Ascending aorta (tissue), 2 donors: ENCODE results near the gene ZNF835. TPM values are rescaled to one million over a fixed set of nuclear protein-coding genes. Genes with fewer than 3 reads are reported as not detected.
"Not testable (repeated sequence)": the region's sequence is repeated elsewhere in the genome, so short reads cannot be mapped to it uniquely, and the experiment has no call there.

Experiments used
- DNase-seq, 2 donors: peaks; one replicate each; pipeline ENCODE4 v3.0.0-alpha.2; 2019; ENCODE audit warnings: low spot score in 2 of 2
- H3K27ac ChIP-seq, 2 donors: fragments of 200-600 bp; sonication (generic); one replicate each; pipeline ENCODE4 v1.5.1; 2016 to 2017; ENCODE audit warnings: mild to moderate bottlenecking in 1 of 2
- H3K27me3 ChIP-seq: fragments of 200-600 bp; sonication (generic); one replicate; pipeline ENCODE4 v1.5.1; 2017
- H3K36me3 ChIP-seq, 2 donors: fragments of 200-600 bp; sonication (generic); one replicate each; pipeline ENCODE4 v1.5.1; 2016
- H3K4me1 ChIP-seq, 2 donors: fragments of 200-600 bp; sonication (generic); one replicate each; pipeline ENCODE4 v1.5.1; 2016 to 2017; ENCODE audit warnings: mild to moderate bottlenecking in 1 of 2
- H3K4me3 ChIP-seq, 2 donors: fragments of 200-600 bp; sonication (generic); one replicate each; pipeline ENCODE4 v1.5.1; 2016 to 2017; ENCODE audit warnings: mild to moderate bottlenecking in 1 of 2
- H3K9me3 ChIP-seq, 2 donors: fragments of 200-600 bp; sonication (generic); one replicate each; pipeline ENCODE4 v1.5.1; 2016
- intact Hi-C: fragments of 100-400 bp; cut with DNase I; formaldehyde crosslinking; loops from one replicate; pipeline ENCODE4 v1.15.1; 2023
- total RNA-seq: library from RNA; depleted of rRNA; stranded (reverse); fragments of >200 nt; gene quantifications from one replicate; pipeline ENCODE4 v1.1.0, GENCODE V29; 2016
- TF ChIP-seq, protein P1 (sequence below), 3 experiments: fragments of 200-600 bp in 2 of 3; fragments of 450-650 bp in 1 of 3; sonication (generic) in 2 of 3; IDR thresholded peaks; one replicate each; pipeline ENCODE4 v1.5.1; 2016 to 2019; ENCODE audit warnings: antibody characterized with exemption in 3 of 3, mild to moderate bottlenecking in 1 of 3, moderate library complexity in 1 of 3

The ZNF835 gene
- total RNA-seq, 1 donor from 2014 or later, result 4.0 TPM

DNA sequence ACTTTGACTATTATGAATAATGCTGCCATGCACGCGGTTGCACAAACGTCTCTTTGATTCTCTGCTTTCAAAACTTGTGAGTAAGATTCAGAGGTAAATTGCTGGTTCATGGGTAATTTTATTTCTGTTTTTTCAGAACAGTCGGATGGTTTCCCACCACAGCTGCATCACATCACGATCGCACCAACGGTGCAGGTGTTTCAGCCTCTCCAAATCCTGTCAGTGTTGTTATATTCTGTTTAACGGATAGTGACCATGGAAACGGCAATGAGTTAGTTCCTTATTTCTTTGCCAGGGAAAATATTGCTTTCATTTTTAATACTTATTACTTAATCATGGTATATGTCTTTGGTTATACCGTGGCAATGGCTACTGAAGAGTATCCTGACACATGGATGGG, 19.1 kb upstream of the ZNF835 start:
- TF ChIP-seq, protein P1, sequence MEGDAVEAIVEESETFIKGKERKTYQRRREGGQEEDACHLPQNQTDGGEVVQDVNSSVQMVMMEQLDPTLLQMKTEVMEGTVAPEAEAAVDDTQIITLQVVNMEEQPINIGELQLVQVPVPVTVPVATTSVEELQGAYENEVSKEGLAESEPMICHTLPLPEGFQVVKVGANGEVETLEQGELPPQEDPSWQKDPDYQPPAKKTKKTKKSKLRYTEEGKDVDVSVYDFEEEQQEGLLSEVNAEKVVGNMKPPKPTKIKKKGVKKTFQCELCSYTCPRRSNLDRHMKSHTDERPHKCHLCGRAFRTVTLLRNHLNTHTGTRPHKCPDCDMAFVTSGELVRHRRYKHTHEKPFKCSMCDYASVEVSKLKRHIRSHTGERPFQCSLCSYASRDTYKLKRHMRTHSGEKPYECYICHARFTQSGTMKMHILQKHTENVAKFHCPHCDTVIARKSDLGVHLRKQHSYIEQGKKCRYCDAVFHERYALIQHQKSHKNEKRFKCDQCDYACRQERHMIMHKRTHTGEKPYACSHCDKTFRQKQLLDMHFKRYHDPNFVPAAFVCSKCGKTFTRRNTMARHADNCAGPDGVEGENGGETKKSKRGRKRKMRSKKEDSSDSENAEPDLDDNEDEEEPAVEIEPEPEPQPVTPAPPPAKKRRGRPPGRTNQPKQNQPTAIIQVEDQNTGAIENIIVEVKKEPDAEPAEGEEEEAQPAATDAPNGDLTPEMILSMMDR (IDR thresholded peaks at IDR 0.05), result no peak
- H3K4me3 ChIP-seq, result no peak overlapping the region
- no peak for DNase-seq
- no peak overlapping the region for H3K27ac ChIP-seq
- no peaks in the 10 kb centered on the region for H3K27me3 ChIP-seq
- no peaks in the 10 kb centered on the region for H3K4me1 ChIP-seq
- no peaks in the 10 kb centered on the region for H3K9me3 ChIP-seq
- no peaks in the 10 kb centered on the region for H3K36me3 ChIP-seq
- intact Hi-C loops, result no loop called here

DNA sequence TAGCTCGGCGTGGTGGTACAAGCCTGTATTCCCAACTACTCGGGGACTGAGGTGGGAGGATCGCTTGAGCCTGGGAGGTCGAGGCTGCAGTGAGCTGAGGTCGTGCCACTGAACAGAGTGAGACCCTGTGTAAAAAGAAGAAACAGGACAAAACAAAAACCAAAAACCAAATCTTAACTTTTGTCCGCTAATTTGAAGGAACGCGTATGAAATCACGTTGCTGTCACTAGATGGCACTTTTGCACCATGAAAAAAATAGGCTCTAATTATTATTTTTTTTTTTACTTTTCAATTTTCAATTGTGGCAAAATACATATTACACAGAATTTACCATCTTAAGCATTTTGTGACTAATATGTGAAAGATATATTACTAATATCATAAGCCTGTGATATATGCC, 17.6 kb upstream of the ZNF835 start:
- Histone ChIP-seq H3K36me3 (no peaks in the 10 kb centered on the region), H3K4me1 (no peaks in the 10 kb centered on the region), H3K27ac (no peak overlapping the region), H3K4me3 (no peak overlapping the region), H3K27me3 (no peaks in the 10 kb centered on the region), H3K9me3 (no peaks in the 10 kb centered on the region)
- TF ChIP-seq, protein P1 (IDR thresholded peaks at IDR 0.05), result no peak
- DNase-seq, result no peak
- intact Hi-C loops, result no loop called here

DNA sequence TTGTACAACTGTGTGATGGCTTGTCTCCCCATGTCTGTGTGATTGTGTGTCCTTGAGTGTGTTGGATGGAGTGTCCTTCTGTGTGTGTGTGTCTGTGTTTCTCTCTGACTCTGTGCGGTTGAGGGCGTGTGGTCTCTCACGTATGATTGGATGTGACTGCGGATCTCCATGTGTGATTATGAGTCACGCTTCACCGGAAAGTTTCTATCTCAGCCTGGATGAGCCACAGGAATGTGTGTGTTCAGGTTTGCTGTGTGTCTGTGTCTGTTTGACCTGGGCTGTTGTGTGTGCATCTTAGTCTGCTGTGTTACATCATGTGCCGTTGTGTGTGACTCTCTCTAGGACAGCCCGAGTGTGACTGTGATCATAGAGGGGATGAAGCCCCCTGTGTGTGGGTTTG, 15.5 kb upstream of the ZNF835 start:
- Histone ChIP-seq H3K4me1 (no peaks in the 10 kb centered on the region), H3K9me3 (no peaks in the 10 kb centered on the region), H3K4me3 (no peak overlapping the region), H3K36me3 (no peaks in the 10 kb centered on the region), H3K27ac (no peak overlapping the region), H3K27me3 (no peaks in the 10 kb centered on the region)
- TF ChIP-seq, protein P1 (IDR thresholded peaks at IDR 0.05), result no peak
- intact Hi-C loops, result no loop called here
- no peak for DNase-seq

DNA sequence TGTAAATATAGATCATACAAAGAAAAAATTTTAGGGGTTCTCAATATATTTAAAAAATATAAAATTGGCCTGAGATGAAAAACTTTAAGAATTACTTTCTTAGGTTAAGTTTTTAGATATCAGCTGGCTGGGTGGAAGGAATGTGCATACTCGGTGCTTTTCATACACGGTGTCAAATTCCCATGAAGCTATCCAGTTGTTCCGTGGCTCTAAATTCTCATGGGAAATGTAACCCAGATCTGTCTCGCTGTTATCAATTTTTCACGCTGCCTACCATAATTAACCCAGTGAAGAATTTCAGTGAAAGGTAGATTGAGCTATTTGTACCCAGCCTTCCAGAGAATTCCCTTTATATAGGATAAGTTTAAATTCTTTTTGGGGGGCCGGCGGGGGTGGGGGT, 11.6 kb upstream of the ZNF835 start:
- Histone ChIP-seq H3K36me3 (no peaks in the 10 kb centered on the region), H3K27ac (no peak overlapping the region), H3K9me3 (no peaks in the 10 kb centered on the region), H3K4me1 (no peaks in the 10 kb centered on the region), H3K4me3 (no peak overlapping the region), H3K27me3 (no peaks in the 10 kb centered on the region)
- no peak for DNase-seq
- TF ChIP-seq, protein P1 (IDR thresholded peaks at IDR 0.05), result no peak
- intact Hi-C loops, result no loop called here

DNA sequence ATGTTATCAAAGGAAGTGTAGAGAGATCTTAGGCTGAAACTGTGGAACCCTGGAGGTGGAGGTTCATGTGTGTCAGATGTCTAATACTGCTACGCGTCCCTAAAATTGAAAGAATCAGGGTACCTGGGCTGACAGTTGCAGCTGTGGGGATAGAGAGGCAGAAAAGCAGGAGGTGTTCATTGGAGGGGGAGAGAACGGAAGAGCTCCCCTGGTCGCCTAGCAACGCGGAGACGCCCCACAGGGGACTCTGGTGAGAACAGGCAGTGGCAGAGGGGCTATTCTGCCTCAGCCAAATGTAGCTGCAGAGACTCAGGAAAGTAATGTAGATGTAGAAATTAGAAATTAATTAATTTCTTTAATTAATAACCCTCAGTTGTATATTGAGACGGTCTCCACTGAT, 10.1 kb upstream of the ZNF835 start:
- TF ChIP-seq, protein P1 (IDR thresholded peaks at IDR 0.05), result no peak
- no peaks in the 10 kb centered on the region for H3K9me3 ChIP-seq
- no peaks in the 10 kb centered on the region for H3K4me1 ChIP-seq
- H3K36me3 ChIP-seq, result no peaks in the 10 kb centered on the region
- H3K4me3 ChIP-seq, result no peak overlapping the region
- no peaks in the 10 kb centered on the region for H3K27me3 ChIP-seq
- intact Hi-C loops, result no loop called here
- no peak overlapping the region for H3K27ac ChIP-seq
- no peak for DNase-seq

DNA sequence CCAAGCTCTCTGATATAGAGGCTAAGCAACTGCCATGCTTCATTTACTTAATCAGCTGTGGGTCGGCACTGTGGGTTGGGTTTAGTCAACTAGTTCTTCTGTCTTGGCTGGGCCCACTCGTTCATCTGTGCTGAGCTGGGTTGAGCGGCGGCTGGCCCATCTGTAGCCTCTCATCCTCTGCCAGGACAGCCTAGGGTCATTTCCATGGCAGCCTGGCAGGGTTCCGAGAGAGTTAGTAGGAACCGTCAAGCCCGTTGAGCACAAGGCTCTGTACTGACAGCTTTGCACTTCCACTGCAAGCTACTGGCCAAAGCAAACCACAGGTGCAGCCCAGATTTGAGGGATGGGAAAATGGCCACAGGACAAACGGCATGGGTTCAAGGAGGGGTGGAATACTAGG, 6.6 kb upstream of the ZNF835 start:
- intact Hi-C loops, result no loop called here
- no peaks in the 10 kb centered on the region for H3K36me3 ChIP-seq
- TF ChIP-seq, protein P1 (IDR thresholded peaks at IDR 0.05), result no peak
- H3K27me3 ChIP-seq, result no peaks in the 10 kb centered on the region
- H3K27ac ChIP-seq, result no peak overlapping the region
- DNase-seq, result no peak
- H3K4me1 ChIP-seq, result no peaks in the 10 kb centered on the region
- H3K4me3 ChIP-seq, result no peak overlapping the region
- no peaks in the 10 kb centered on the region for H3K9me3 ChIP-seq

DNA sequence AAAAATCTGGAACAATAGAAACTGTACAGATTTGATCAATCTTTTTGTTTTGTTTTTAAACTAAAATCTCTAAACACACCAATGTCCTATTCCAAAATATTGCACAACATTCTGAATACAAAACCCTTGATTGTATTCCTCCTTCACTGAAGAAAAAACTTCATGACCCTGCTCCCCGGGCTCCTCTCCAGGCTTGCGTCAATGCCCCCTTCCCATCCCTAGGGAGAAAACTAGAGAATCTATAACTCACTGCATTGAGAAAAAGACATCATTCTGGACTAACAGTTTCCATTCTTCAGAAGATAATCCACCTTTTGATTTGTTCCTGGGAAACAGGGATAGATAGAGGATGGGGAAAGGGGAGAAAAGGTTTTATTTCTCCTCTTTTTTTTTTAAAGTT, 1.1 kb upstream of the ZNF835 start:
- H3K9me3 ChIP-seq, DNase-seq, H3K27ac ChIP-seq, intact Hi-C loops, H3K4me3 ChIP-seq, H3K4me1 ChIP-seq, H3K27me3 ChIP-seq, H3K36me3 ChIP-seq: not testable (repeated sequence)
